HK-2 (cell line): ENCODE results near the gene ERICH3.

ENCODE experiments used
- DNase-seq: peaks from one replicate; pipeline ENCODE4 v3.0.0-alpha.2; 2018; ENCODE audit not compliant: unreplicated experiment

The ERICH3 gene

GRCh38 chr1:74673351-74674111 lies at the start of gene ERICH3:
TSS of gene ERICH3 (minus strand) at chr1:74673792. CDS start at chr1:74673519, 273 bp downstream.
- no peak for DNase-seq

GRCh38 chr1:74717626-74718025 lies 44.0 kb upstream of the ERICH3 start:
- DNase-seq, result no peak

- DNase-seq, result no peak
Observed at GRCh38 chr1:74716822-74717221, 43.2 kb upstream of the ERICH3 start.

GRCh38 chr1:74715806-74716205 lies 42.2 kb upstream of the ERICH3 start:
- DNase-seq, result no peak

GRCh38 chr1:74715236-74715502 lies 41.6 kb upstream of the ERICH3 start:
- no peak for DNase-seq

GRCh38 chr1:74714429-74715235 lies 41.0 kb upstream of the ERICH3 start:
- DNase-seq, result no peak

- no peak for DNase-seq
Observed at GRCh38 chr1:74713849-74714248, 40.3 kb upstream of the ERICH3 start.

GRCh38 chr1:74712881-74713280 lies 39.3 kb upstream of the ERICH3 start:
- no peak for DNase-seq

- no peak for DNase-seq
Observed at GRCh38 chr1:74703386-74704182, 30.0 kb upstream of the ERICH3 start.

GRCh38 chr1:74699331-74699730 lies 25.7 kb upstream of the ERICH3 start:
- DNase-seq, result no peak

GRCh38 chr1:74697832-74698231 lies 24.2 kb upstream of the ERICH3 start:
- DNase-seq, result no peak

GRCh38 chr1:74693473-74693872 lies 19.9 kb upstream of the ERICH3 start:
- DNase-seq, result no peak

GRCh38 chr1:74690909-74691308 lies 17.3 kb upstream of the ERICH3 start:
- DNase-seq, result no peak

GRCh38 chr1:74690364-74690696 lies 16.7 kb upstream of the ERICH3 start:
- DNase-seq, result no peak

- DNase-seq, result peak; percentile 23
Observed at GRCh38 chr1:74689621-74690363, 16.2 kb upstream of the ERICH3 start.

GRCh38 chr1:74686928-74687327 lies 13.3 kb upstream of the ERICH3 start:
- DNase-seq, result no peak

GRCh38 chr1:74684301-74684700 lies 10.7 kb upstream of the ERICH3 start:
- no peak for DNase-seq

GRCh38 chr1:74683656-74684055 lies 10.1 kb upstream of the ERICH3 start:
- no peak for DNase-seq

- DNase-seq, result no peak
Observed at GRCh38 chr1:74681851-74682250, 8.3 kb upstream of the ERICH3 start.

GRCh38 chr1:74681449-74681848 lies 7.9 kb upstream of the ERICH3 start:
- no peak for DNase-seq

- DNase-seq, result no peak
Observed at GRCh38 chr1:74681001-74681400, 7.4 kb upstream of the ERICH3 start.

GRCh38 chr1:74679811-74680210 lies 6.2 kb upstream of the ERICH3 start:
- no peak for DNase-seq
